Activated B cell treated with CpG ODN at 0.5 μM for 24 hours (primary cell): Measurements from ENCODE around the gene TTC39B. TPM values are rescaled to one million over a fixed set of nuclear protein-coding genes. Genes with fewer than 3 reads are reported as not detected.

ENCODE experiments used
- ATAC-seq: fragments of 200-7000 bp; cut with Tn5 transposase; one replicate; pipeline ENCODE4 v1.10.0; 2021; ENCODE audit warnings: low read depth, mild to moderate bottlenecking, moderate library complexity
- CTCF ChIA-PET: fragments of 350-600 bp; sonication (Branson Sonifier 250); formaldehyde crosslinking; loops from one replicate; lab custom pipeline; 2021; ENCODE audit warnings: antibody characterized with exemption; lab: Charles Lee
- POLR2A ChIA-PET: fragments of 350-600 bp; sonication (Branson Sonifier 250); formaldehyde crosslinking; loops from one replicate; lab custom pipeline; 2021; ENCODE audit warnings: antibody characterized with exemption; lab: Charles Lee
- DNase-seq: peaks from one replicate; pipeline ENCODE4 v3.0.0; 2022
- H3K27ac Mint-ChIP-seq: one replicate; pipeline ENCODE4 v1.8.0; 2020; ENCODE audit warnings: mixed read lengths
- H3K27me3 Mint-ChIP-seq: one replicate; pipeline ENCODE4 v1.8.0; 2021; ENCODE audit warnings: mixed read lengths
- H3K36me3 Mint-ChIP-seq: one replicate; pipeline ENCODE4 v1.8.0; 2021; ENCODE audit warnings: low read depth, mixed read lengths
- H3K4me1 Mint-ChIP-seq: one replicate; pipeline ENCODE4 v1.8.0; 2021; ENCODE audit warnings: mixed read lengths
- H3K4me3 Mint-ChIP-seq: one replicate; pipeline ENCODE4 v1.8.0; 2020; ENCODE audit warnings: mild to moderate bottlenecking, mixed read lengths
- H3K9me3 Mint-ChIP-seq: one replicate; pipeline ENCODE4 v1.8.0; 2020; ENCODE audit warnings: mixed read lengths
- CTCF ChIP-seq: fragments of 200-600 bp; IDR thresholded peaks from one replicate; pipeline ENCODE4 v1.8.0; 2022; ENCODE audit warnings: antibody characterized with exemption, mild to moderate bottlenecking
- intact Hi-C: fragments of 100-400 bp; cut with micrococcal nuclease; formaldehyde crosslinking; loops from one replicate; pipeline ENCODE4 v1.15.1; 2024
- total RNA-seq: library from RNA; stranded (reverse); gene quantifications from 2 replicates; pipeline ENCODE4 v1.2.3, GENCODE V29; 2022

The TTC39B gene
- total RNA-seq, 1 donor from 2014 or later: 6.6 TPM

DNA sequence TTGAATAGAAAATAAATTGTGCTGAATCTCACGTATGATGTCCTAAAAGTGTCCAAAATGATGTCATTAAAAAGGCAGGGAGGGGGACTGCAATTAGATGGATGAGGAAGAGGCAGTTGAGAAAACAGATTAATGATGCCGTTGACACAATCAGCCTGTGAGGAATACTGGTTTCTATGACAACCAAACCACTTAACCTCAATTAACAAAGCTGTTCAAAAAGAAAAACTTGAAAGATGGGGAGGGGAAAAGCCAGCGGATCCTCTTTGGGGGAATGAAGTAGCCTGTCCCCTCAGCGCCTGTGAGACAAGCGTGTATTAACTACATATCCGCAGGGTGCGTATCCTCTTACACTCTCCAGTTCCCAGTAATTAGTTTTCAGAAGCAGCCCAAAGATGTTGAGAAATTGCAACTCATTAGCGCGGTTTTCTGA is 160.7 kb downstream of the TTC39B start:
- no peak overlapping the region for H3K27ac Mint-ChIP-seq

DNA sequence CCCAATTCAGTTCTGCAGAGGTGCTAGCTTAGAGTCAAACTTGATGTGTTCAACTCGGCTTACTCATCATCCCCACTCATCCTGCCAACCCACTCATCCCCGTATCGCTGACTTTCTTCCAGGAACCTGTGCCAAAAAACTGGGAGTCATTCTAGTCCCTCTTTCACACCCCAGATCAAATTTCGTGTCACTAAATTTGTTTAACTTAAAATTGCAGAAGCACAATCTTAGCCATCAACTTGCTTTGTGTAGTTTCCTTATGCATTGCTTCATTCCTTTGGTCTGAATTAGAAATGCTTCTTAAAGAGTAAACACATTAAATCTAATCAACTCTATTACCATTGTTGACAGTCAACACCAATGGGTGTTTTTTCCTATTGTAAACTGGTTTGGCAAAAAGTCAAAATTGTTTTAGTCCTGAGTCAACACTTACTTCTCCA is 162.4 kb downstream of the TTC39B start:
- CTCF ChIA-PET: no interaction called here
- Mint-ChIP-seq H3K36me3 (no peaks in the 10 kb centered on the region), H3K9me3 (no peaks in the 10 kb centered on the region), H3K4me3 (no peak overlapping the region), H3K27ac (no peak overlapping the region), H3K27me3 (peaks cover 2% of the 10 kb centered on the region), H3K4me1 (no peaks in the 10 kb centered on the region)
- DNase-seq (no peak), ATAC-seq (no peak)
- TF ChIP-seq CTCF: no peak
- POLR2A ChIA-PET: no interaction called here
- intact Hi-C loops: no loop called here

More for the DNA sequence above, 160.7 kb downstream of the TTC39B start:
- Mint-ChIP-seq H3K4me1 (no peaks in the 10 kb centered on the region), H3K27me3 (no peaks in the 10 kb centered on the region), H3K36me3 (no peaks in the 10 kb centered on the region), H3K4me3 (no peak overlapping the region), H3K9me3 (no peaks in the 10 kb centered on the region)
- ChIA-PET POLR2A (no interaction called here), CTCF (no interaction called here)
- intact Hi-C loops: no loop called here
- DNase-seq: no peak
- TF ChIP-seq CTCF: no peak
- no peak for ATAC-seq

GRCh38 chr9:15142878-15143534 is 164.0 kb downstream of the TTC39B start:
- ATAC-seq (peak; percentile 37), DNase-seq (no peak)
- Mint-ChIP-seq H3K36me3 (no peaks in the 10 kb centered on the region), H3K4me1 (no peaks in the 10 kb centered on the region), H3K27me3 (peaks cover 2% of the 10 kb centered on the region), H3K9me3 (no peaks in the 10 kb centered on the region), H3K27ac (no peak overlapping the region), H3K4me3 (no peak overlapping the region)
- CTCF ChIA-PET: no interaction called here
- POLR2A ChIA-PET: no interaction called here
- TF ChIP-seq CTCF: no peak
- intact Hi-C loops: loop anchor here (2.0 kb wide), 2 partner anchors 38 to 526 kb away; no protein-coding TSS in a partner anchor

GRCh38 chr9:15140051-15140450 is 167.0 kb downstream of the TTC39B start:
- intact Hi-C loops: no loop called here
- ChIA-PET CTCF (no interaction called here), POLR2A (no interaction called here)
- Mint-ChIP-seq H3K4me3 (no peak overlapping the region), H3K9me3 (no peaks in the 10 kb centered on the region), H3K4me1 (peaks cover 3% of the 10 kb centered on the region), H3K27ac (no peak overlapping the region), H3K36me3 (no peaks in the 10 kb centered on the region), H3K27me3 (peaks cover 4% of the 10 kb centered on the region)
- TF ChIP-seq CTCF: no peak
- ATAC-seq (no peak), DNase-seq (no peak)

DNA sequence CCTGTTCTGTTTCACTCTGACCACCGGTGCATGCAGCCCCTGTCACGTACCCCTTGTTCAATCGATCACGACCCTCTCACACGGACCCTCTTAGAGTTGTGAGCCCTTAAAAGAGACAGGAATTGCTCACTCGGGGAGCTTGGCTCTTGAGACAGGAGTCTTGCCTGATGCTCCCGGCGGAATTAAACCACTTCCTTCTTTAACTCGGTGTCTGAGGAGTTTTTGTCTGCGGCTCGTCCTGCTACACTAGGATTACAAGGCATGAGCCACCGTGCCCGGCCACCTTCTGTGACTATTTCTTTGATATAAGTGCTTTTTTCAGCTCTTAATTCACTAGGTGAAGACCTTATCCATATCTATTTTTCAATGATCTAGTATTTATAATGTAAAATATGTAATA is 167.5 kb downstream of the TTC39B start:
- CTCF ChIA-PET: no interaction called here
- Mint-ChIP-seq H3K9me3 (no peaks in the 10 kb centered on the region), H3K27me3 (peaks cover 6% of the 10 kb centered on the region), H3K4me3 (no peak overlapping the region), H3K4me1 (peaks cover 3% of the 10 kb centered on the region), H3K36me3 (no peaks in the 10 kb centered on the region), H3K27ac (no peak overlapping the region)
- ATAC-seq (no peak), DNase-seq (no peak)
- POLR2A ChIA-PET: no interaction called here
- intact Hi-C loops: loop anchor here (10.0 kb wide), 1 partner anchor 1785 kb away; no protein-coding TSS in a partner anchor
- TF ChIP-seq CTCF: no peak
